Measurements from ENCODE around the gene SYNCRIP.
A peak's percentile ranks its signal among the peaks of the same experiment; 100 is the strongest.

SYNCRIP gene

GRCh38 chr6:85641522-85641896, 1.2 kb downstream of the SYNCRIP start:
- peak in 1 of 2 experiments; percentile 5 for DNase-seq (ENCODE audit: low read depth in 1 of 2, low spot score in 1 of 2)
- no peak for TF ChIP-seq GABPA (IDR thresholded peaks at IDR 0.05; ENCODE audit: low read depth)
- no peak for TF ChIP-seq SPI1 (IDR thresholded peaks at IDR 0.05; ENCODE audit: borderline replicate concordance, low read depth)
- no peak for TF ChIP-seq REST (IDR thresholded peaks at IDR 0.05; ENCODE audit: insufficient replicate concordance, low read depth)
- no peak for TF ChIP-seq CTCF (IDR thresholded peaks at IDR 0.05; ENCODE audit: insufficient read depth, low read length)
- no peak for TF ChIP-seq POLR2AphosphoS5 (IDR thresholded peaks at IDR 0.05; ENCODE audit: low read depth)
- peak overlapping the region; percentile 66 for H3K4me3 ChIP-seq (replicated peaks; ENCODE audit: insufficient read depth, low read length)
- H3K27ac ChIP-seq (replicated peaks): peak overlapping the region; percentile 100
- no peaks in the 10 kb centered on the region for H3K27me3 ChIP-seq (ENCODE audit: insufficient read depth, poor library complexity, severe bottlenecking)

- H3K27ac ChIP-seq (replicated peaks): peak overlapping the region; percentile 100
- no peaks in the 10 kb centered on the region for H3K27me3 ChIP-seq (ENCODE audit: insufficient read depth, poor library complexity, severe bottlenecking)
- no peak for DNase-seq (ENCODE audit: low read depth in 1 of 2, low spot score in 1 of 2)
- TF ChIP-seq REST (IDR thresholded peaks at IDR 0.05; ENCODE audit: insufficient replicate concordance, low read depth) (no peak), GABPA (IDR thresholded peaks at IDR 0.05; ENCODE audit: low read depth) (no peak), CTCF (IDR thresholded peaks at IDR 0.05; ENCODE audit: insufficient read depth, low read length) (no peak)
- H3K4me3 ChIP-seq (replicated peaks; ENCODE audit: insufficient read depth, low read length): peak overlapping the region; percentile 66
These were observed 1.9 kb downstream of the SYNCRIP start for GRCh38 chr6:85640821-85641220.

GRCh38 chr6:85637579-85637978, 5.1 kb downstream of the SYNCRIP start:
- Histone ChIP-seq H3K27ac (replicated peaks) (no peak overlapping the region), H3K4me3 (replicated peaks; ENCODE audit: insufficient read depth, low read length) (no peak overlapping the region), H3K27me3 (ENCODE audit: insufficient read depth, poor library complexity, severe bottlenecking) (no peaks in the 10 kb centered on the region)
- no peak for DNase-seq (ENCODE audit: low read depth in 1 of 2, low spot score in 1 of 2)
- no peak for TF ChIP-seq CTCF (IDR thresholded peaks at IDR 0.05; ENCODE audit: insufficient read depth, low read length)
- no peak for TF ChIP-seq SPI1 (IDR thresholded peaks at IDR 0.05; ENCODE audit: borderline replicate concordance, low read depth)
- no peak for TF ChIP-seq REST (IDR thresholded peaks at IDR 0.05; ENCODE audit: insufficient replicate concordance, low read depth)
- no peak for TF ChIP-seq POLR2AphosphoS5 (IDR thresholded peaks at IDR 0.05; ENCODE audit: low read depth)
- TF ChIP-seq GABPA (IDR thresholded peaks at IDR 0.05; ENCODE audit: low read depth): no peak
